ENCODE results near the gene USP25.

DNA sequence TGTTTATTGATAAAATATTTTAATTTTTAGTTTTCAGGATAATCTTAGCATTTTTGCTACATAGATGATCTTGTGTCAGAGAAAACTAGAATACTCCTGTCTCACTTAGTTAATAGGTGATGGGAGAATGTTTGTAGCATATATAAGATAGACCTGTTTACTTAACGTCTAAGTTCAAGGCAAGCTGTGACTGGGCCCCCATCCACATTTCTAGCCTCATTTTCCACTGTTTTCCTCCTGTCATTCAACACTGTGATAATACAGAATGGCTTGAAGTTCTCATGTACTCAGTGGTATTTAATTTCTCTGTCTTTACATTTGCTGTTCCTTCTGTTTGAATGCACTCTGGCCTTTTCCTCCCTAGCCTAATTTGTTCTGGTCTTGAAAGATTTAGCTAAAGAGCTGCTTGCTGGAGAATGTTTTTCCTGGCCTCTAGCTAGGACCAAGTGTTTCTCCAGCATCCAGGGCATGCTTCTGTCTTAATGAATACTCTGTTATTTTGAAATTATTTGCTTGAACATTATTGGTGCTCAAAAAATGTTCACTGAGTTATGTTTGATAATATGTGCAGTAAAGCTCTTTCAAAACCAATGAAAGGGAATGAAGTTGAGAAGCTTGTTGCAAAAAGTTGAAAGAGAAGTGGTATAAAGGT, 37.3 kb downstream of the USP25 start:
- TF ChIP-seq, protein P1, sequence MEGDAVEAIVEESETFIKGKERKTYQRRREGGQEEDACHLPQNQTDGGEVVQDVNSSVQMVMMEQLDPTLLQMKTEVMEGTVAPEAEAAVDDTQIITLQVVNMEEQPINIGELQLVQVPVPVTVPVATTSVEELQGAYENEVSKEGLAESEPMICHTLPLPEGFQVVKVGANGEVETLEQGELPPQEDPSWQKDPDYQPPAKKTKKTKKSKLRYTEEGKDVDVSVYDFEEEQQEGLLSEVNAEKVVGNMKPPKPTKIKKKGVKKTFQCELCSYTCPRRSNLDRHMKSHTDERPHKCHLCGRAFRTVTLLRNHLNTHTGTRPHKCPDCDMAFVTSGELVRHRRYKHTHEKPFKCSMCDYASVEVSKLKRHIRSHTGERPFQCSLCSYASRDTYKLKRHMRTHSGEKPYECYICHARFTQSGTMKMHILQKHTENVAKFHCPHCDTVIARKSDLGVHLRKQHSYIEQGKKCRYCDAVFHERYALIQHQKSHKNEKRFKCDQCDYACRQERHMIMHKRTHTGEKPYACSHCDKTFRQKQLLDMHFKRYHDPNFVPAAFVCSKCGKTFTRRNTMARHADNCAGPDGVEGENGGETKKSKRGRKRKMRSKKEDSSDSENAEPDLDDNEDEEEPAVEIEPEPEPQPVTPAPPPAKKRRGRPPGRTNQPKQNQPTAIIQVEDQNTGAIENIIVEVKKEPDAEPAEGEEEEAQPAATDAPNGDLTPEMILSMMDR (IDR thresholded peaks at IDR 0.05): no peak
- no peak for TF ChIP-seq POLR2A (IDR thresholded peaks at IDR 0.05)

Measured in testis (tissue), 2 donors.